Liver (tissue), 9 donors: ENCODE measurements around the gene REEP1. TPM values are rescaled to one million over a fixed set of nuclear protein-coding genes. Genes with fewer than 3 reads are reported as not detected.

Source experiments
- DNase-seq: peaks from one replicate; pipeline ENCODE4 v3.0.0-alpha.2; 2017; ENCODE audit warnings: low spot score
- H3K27ac ChIP-seq, 2 donors: one replicate each; pipeline ENCODE4 v1.7.0; 2013; ENCODE audit warnings: inconsistent platforms in 2 of 2, low read length in 2 of 2, control low read depth in 1 of 2, low read depth in 1 of 2, mild to moderate bottlenecking in 1 of 2
- H3K27me3 ChIP-seq, 4 donors: one replicate each; pipeline versions ENCODE4 v1.6.1 to v1.7.0; 2013; ENCODE audit warnings: low read length in 3 of 4, inconsistent platforms in 1 of 4, mild to moderate bottlenecking in 1 of 4, moderate library complexity in 1 of 4; ENCODE audit not compliant: control insufficient read depth in 4 of 4, insufficient read depth in 4 of 4
- H3K36me3 ChIP-seq, 4 donors: one replicate each; pipeline versions ENCODE4 v1.6.1 to v1.7.0; 2013; ENCODE audit warnings: low read length in 3 of 4, mild to moderate bottlenecking in 3 of 4, low read depth in 1 of 4, moderate library complexity in 1 of 4; ENCODE audit not compliant: control insufficient read depth in 4 of 4, insufficient read depth in 3 of 4
- H3K4me1 ChIP-seq, 4 donors: one replicate each; pipeline versions ENCODE4 v1.6.1 to v1.7.0; 2013; ENCODE audit warnings: low read length in 3 of 4, mild to moderate bottlenecking in 3 of 4, moderate library complexity in 1 of 4; ENCODE audit not compliant: control insufficient read depth in 4 of 4, insufficient read depth in 4 of 4
- H3K4me3 ChIP-seq, 3 donors: one replicate each; pipeline versions ENCODE4 v1.6.1 to v1.7.0; 2013; ENCODE audit warnings: low read length in 3 of 3, control low read depth in 1 of 3, low read depth in 1 of 3, mild to moderate bottlenecking in 1 of 3
- H3K9ac ChIP-seq, 2 donors: one replicate each; pipeline ENCODE4 v1.7.0; 2013; ENCODE audit warnings: low read length in 2 of 2, mild to moderate bottlenecking in 2 of 2, moderate library complexity in 2 of 2, control low read depth in 1 of 2, low read depth in 1 of 2
- H3K9me3 ChIP-seq, 4 donors: one replicate each; pipeline versions ENCODE4 v1.6.1 to v1.7.0; 2013; ENCODE audit warnings: low read length in 3 of 4; ENCODE audit not compliant: control insufficient read depth in 4 of 4
- EGR1 ChIP-seq, 2 donors: IDR thresholded peaks; 2 replicates each; pipeline ENCODE4 v1.6.1; 2016 to 2018; ENCODE audit warnings: antibody characterized with exemption in 2 of 2, low read depth in 2 of 2
- FOXA1 ChIP-seq: IDR thresholded peaks from 2 replicates; pipeline ENCODE4 v1.6.1; 2016; ENCODE audit warnings: antibody characterized with exemption
- FOXA2 ChIP-seq: IDR thresholded peaks from 2 replicates; pipeline ENCODE4 v1.6.1; 2016; ENCODE audit warnings: antibody characterized with exemption
- GABPA ChIP-seq, 2 donors: IDR thresholded peaks in 1 of 2; conservative IDR thresholded peaks in 1 of 2; 2 replicates each; pipeline ENCODE4 v1.6.1; 2016; ENCODE audit warnings: antibody characterized with exemption in 2 of 2, mild to moderate bottlenecking in 1 of 2, moderate library complexity in 1 of 2
- HNF4G ChIP-seq: IDR thresholded peaks from 2 replicates; pipeline ENCODE4 v1.6.1; 2016; ENCODE audit warnings: antibody characterized with exemption
- JUND ChIP-seq, 2 donors: IDR thresholded peaks; 2 replicates each; pipeline ENCODE4 v1.6.1; 2016; ENCODE audit warnings: antibody characterized with exemption in 2 of 2
- NR2F2 ChIP-seq: IDR thresholded peaks from 2 replicates; pipeline ENCODE4 v1.6.1; 2016; ENCODE audit warnings: antibody characterized with exemption
- RAD21 ChIP-seq, 2 donors: IDR thresholded peaks; 2 replicates each; pipeline ENCODE4 v1.6.1; 2016; ENCODE audit warnings: antibody characterized with exemption in 2 of 2, mild to moderate bottlenecking in 2 of 2
- RXRA ChIP-seq, 2 donors: IDR thresholded peaks; 2 replicates each; pipeline ENCODE4 v1.6.1; 2017 to 2018; ENCODE audit warnings: antibody characterized with exemption in 2 of 2, mild to moderate bottlenecking in 1 of 2
- SP1 ChIP-seq: IDR thresholded peaks from 2 replicates; pipeline ENCODE4 v1.6.1; 2018; ENCODE audit warnings: antibody characterized with exemption, mild to moderate bottlenecking
- TAF1 ChIP-seq: conservative IDR thresholded peaks from 2 replicates; pipeline ENCODE4 v1.6.1; 2016; ENCODE audit warnings: antibody characterized with exemption, mild to moderate bottlenecking
- YY1 ChIP-seq: IDR thresholded peaks from 2 replicates; pipeline ENCODE4 v1.6.1; 2016; ENCODE audit warnings: antibody characterized with exemption, mild to moderate bottlenecking
- WGBS: extraction: QIAGEN DNeasy Blood & Tissue Kit; methylation state at CpG from one replicate; pipeline ENCODE4 v1.1.7; 2013; 5-methylcytosine and 5-hydroxymethylcytosine counted together
- polyA plus RNA-seq, 2 donors: library from polyadenylated mRNA; stranded (reverse) in 1 of 2; unstranded in 1 of 2; fragments of 200-250 nt in 1 of 2; fragments of >200 nt in 1 of 2; fragmentation: Nextera tagmentation in 1 of 2; extraction: Ambion mirVana in 1 of 2; gene quantifications; one replicate each; pipeline versions ENCODE4 v1.2.1 to v1.2.3, GENCODE V29; 2013 to 2015
- total RNA-seq, 2 donors: library from RNA; depleted of rRNA; stranded (reverse); fragments of >200 nt; gene quantifications; one replicate each; pipeline ENCODE4 v1.2.3, GENCODE V29; 2014
- TF ChIP-seq, protein P1 (sequence below): IDR thresholded peaks from 2 replicates; pipeline ENCODE4 v1.6.1; 2016; ENCODE audit warnings: antibody characterized with exemption
- TF ChIP-seq, protein P2 (sequence below): fragments of 150-350 bp; IDR thresholded peaks from 2 replicates; pipeline ENCODE4 v1.5.1; 2017; ENCODE audit warnings: improper control_type of control experiment, low read depth, low read length; ENCODE audit not compliant: missing input control
- TF ChIP-seq, protein P3 (sequence below): IDR thresholded peaks from 2 replicates; pipeline ENCODE4 v1.6.1; 2016; ENCODE audit warnings: antibody characterized with exemption
- TF ChIP-seq, protein P4 (sequence below): IDR thresholded peaks from 2 replicates; pipeline ENCODE4 v1.6.1; 2016; ENCODE audit warnings: antibody characterized with exemption
- donor health status: healthy.
- donor health status: healthy.
- donor health status: healthy.
- donor health status: healthy.
- donor health status: healthy.

Gene REEP1
- total and polyA plus RNA-seq, 4 donors, result 0.46 to 1.7 (median 0.89) TPM

DNA sequence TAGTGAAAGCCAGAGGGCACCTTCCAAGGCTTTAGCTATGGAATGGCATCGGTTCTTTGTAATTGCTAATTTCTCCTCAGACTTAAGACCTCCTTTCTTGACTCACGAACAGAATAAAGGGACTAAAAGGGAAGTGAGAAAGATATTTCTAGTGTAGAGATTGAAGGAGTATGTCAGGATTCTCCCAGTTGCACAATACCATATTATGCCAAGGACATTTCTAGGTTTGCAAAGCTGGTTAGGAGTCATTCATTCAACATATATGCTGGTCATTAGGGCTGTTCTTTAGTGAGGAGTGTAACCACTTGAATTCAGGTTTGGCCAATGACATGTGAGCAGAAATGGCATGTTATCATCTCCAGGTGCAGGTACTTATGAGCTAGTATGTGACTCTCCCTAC, 7.4 kb downstream of the REEP1 start:
- H3K27me3 ChIP-seq, result no peaks in the 10 kb centered on the region
- TF ChIP-seq GABPA (IDR thresholded peaks at IDR 0.05 in 1 of 2, conservative IDR thresholded peaks at IDR 0.05 in 1 of 2) (no peak), FOXA2 (no peak)
- no peak overlapping the region for H3K9ac ChIP-seq
- no peaks in the 10 kb centered on the region for H3K9me3 ChIP-seq
- H3K4me1 ChIP-seq, result no peaks in the 10 kb centered on the region
- H3K27ac ChIP-seq, result no peak overlapping the region
- no peaks in the 10 kb centered on the region for H3K36me3 ChIP-seq
- DNase-seq, result no peak
- no peak overlapping the region for H3K4me3 ChIP-seq
- WGBS, result 80% methylated on average over 2 of the region's 2 CpGs

DNA sequence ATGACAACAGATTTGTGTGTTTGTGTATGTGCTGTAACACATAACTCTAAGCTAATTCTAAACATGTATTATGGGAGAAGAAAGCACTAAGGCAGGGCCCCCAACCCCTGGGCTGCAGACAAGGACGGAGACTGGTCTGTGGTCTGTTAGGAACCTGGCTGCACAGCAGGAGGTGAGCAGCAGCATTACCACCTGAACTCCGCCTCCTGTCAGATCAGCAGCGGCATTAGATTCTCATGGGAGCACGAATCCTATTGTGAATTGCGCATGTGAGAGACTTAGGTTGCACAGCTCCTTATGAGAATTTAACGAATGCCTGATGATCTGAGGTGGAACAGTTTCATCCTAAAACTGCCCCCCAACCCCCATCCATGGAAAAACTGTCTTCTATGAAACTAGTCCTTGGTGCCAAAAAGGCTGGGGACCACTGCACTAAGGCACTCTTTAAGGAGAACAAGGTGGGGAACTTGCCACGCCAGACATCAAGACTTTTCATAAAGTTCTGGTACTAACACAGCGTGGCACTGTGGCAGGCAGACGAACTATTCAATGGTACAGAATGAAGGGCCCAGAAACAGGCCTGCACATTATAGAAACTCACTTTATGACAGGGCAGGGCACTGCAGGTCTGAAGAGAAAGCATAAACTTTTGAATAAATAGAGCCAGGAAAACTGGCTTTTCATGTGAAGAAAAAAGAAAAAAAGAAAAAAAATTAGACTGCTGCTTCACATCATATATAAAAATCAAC, 14.0 kb downstream of the REEP1 start:
- H3K36me3 ChIP-seq, result no peaks in the 10 kb centered on the region
- H3K4me1 ChIP-seq, result no peaks in the 10 kb centered on the region
- no peak overlapping the region for H3K27ac ChIP-seq
- no peak overlapping the region for H3K9ac ChIP-seq
- TF ChIP-seq RAD21 (IDR thresholded peaks at IDR 0.05), result no peak
- no peak for TF ChIP-seq HNF4G
- DNase-seq, result no peak
- no peaks in the 10 kb centered on the region for H3K27me3 ChIP-seq
- H3K9me3 ChIP-seq, result no peaks in the 10 kb centered on the region
- 86% methylated on average over 9 of the region's 9 CpGs for WGBS
- H3K4me3 ChIP-seq, result no peak overlapping the region

DNA sequence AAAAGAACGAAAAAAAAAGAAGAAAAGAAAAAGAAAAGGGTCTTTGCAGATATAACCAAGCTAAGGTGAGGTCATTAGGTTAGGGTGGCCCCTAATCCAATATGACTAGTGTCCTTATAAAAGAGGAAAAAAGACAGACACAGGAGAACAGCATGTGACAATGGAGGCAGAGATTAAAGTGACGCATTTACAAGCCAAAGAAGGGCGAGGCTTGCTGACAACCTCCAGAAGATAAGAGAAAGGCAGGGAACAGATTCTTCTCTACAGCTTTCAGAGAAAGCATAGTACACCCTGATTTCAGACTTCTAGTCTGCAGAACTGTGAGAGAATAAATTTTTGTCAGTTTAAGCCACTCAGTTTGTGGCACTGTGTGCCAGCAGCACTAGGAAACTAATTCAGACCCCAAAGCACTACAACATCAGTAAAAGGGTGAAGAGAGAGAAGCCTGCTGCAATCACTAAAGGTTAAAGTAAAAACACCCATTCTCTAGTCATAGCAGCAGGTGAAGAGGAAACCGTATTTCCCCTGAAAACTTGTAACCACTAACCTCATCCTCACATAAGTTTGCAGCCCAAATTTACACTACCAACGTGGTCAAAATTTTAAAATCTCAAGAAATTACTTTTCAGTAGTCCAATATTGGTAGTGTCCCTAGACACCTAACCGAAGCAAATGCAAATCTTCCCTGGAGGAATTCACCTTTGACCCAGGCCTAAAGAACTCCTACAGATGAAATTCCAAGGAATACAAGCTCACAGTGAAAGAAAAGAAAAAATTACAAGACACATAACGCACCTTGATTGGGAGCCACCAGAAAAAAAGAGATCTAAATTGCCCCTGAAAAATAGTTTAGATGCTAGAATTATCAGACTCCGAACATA, 17.5 kb downstream of the REEP1 start:
- TF ChIP-seq EGR1 (IDR thresholded peaks at IDR 0.05; ENCODE audit: low read depth in 2 of 2), result no peak
- TF ChIP-seq RXRA (IDR thresholded peaks at IDR 0.05), result no peak
- TF ChIP-seq JUND (IDR thresholded peaks at IDR 0.05), result no peak
- TF ChIP-seq, protein P1, sequence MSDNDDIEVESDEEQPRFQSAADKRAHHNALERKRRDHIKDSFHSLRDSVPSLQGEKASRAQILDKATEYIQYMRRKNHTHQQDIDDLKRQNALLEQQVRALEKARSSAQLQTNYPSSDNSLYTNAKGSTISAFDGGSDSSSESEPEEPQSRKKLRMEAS, result no peak
- TF ChIP-seq, protein P2, sequence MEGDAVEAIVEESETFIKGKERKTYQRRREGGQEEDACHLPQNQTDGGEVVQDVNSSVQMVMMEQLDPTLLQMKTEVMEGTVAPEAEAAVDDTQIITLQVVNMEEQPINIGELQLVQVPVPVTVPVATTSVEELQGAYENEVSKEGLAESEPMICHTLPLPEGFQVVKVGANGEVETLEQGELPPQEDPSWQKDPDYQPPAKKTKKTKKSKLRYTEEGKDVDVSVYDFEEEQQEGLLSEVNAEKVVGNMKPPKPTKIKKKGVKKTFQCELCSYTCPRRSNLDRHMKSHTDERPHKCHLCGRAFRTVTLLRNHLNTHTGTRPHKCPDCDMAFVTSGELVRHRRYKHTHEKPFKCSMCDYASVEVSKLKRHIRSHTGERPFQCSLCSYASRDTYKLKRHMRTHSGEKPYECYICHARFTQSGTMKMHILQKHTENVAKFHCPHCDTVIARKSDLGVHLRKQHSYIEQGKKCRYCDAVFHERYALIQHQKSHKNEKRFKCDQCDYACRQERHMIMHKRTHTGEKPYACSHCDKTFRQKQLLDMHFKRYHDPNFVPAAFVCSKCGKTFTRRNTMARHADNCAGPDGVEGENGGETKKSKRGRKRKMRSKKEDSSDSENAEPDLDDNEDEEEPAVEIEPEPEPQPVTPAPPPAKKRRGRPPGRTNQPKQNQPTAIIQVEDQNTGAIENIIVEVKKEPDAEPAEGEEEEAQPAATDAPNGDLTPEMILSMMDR, result no peak
- no peak for TF ChIP-seq NR2F2
- TF ChIP-seq SP1, result no peak
- TF ChIP-seq YY1, result no peak
- TF ChIP-seq GABPA (IDR thresholded peaks at IDR 0.05 in 1 of 2, conservative IDR thresholded peaks at IDR 0.05 in 1 of 2), result no peak
- TF ChIP-seq TAF1, result no peak
- TF ChIP-seq FOXA2, result no peak
- TF ChIP-seq, protein P3, sequence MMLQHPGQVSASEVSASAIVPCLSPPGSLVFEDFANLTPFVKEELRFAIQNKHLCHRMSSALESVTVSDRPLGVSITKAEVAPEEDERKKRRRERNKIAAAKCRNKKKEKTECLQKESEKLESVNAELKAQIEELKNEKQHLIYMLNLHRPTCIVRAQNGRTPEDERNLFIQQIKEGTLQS, result no peak
- TF ChIP-seq FOXA1, result no peak
- TF ChIP-seq RAD21 (IDR thresholded peaks at IDR 0.05), result no peak
- TF ChIP-seq, protein P4, sequence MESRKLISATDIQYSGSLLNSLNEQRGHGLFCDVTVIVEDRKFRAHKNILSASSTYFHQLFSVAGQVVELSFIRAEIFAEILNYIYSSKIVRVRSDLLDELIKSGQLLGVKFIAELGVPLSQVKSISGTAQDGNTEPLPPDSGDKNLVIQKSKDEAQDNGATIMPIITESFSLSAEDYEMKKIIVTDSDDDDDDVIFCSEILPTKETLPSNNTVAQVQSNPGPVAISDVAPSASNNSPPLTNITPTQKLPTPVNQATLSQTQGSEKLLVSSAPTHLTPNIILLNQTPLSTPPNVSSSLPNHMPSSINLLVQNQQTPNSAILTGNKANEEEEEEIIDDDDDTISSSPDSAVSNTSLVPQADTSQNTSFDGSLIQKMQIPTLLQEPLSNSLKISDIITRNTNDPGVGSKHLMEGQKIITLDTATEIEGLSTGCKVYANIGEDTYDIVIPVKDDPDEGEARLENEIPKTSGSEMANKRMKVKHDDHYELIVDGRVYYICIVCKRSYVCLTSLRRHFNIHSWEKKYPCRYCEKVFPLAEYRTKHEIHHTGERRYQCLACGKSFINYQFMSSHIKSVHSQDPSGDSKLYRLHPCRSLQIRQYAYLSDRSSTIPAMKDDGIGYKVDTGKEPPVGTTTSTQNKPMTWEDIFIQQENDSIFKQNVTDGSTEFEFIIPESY, result no peak
- H3K9me3 ChIP-seq, result no peaks in the 10 kb centered on the region
- no peaks in the 10 kb centered on the region for H3K36me3 ChIP-seq
- no peak overlapping the region for H3K4me3 ChIP-seq
- no peak overlapping the region for H3K9ac ChIP-seq
- no peaks in the 10 kb centered on the region for H3K4me1 ChIP-seq
- no peak for DNase-seq
- H3K27me3 ChIP-seq, result no peaks in the 10 kb centered on the region
- no peak overlapping the region for H3K27ac ChIP-seq
- 75% methylated on average over 8 of the region's 8 CpGs for WGBS
